Panc1 (cell line): ENCODE data around the gene KCNH3. TPM values are rescaled to one million over a fixed set of nuclear protein-coding genes. Genes with fewer than 3 reads are reported as not detected.

Experiments used
- ATAC-seq: fragments of 200-7000 bp; cut with Tn5 transposase; 2 replicates; pipeline ENCODE4 v1.9.1; 2020; ENCODE audit warnings: mild to moderate bottlenecking, moderate library complexity
- BruUV-seq: library from RNA; stranded (reverse); fragments of 400-500 nt; replicated peaks from 2 replicates; lab custom pipeline; 2021; lab: Mats Ljungman, UMichigan
- CTCF ChIA-PET: fragments of 300-600 bp; sonication (Branson Sonifier 250); formaldehyde crosslinking; loops from one replicate; lab custom pipeline; 2022; ENCODE audit warnings: antibody characterized with exemption; lab: Charles Lee
- POLR2A ChIA-PET: fragments of 300-600 bp; sonication (Branson Sonifier 250); formaldehyde crosslinking; loops from one replicate; lab custom pipeline; 2022; ENCODE audit warnings: antibody characterized with exemption; lab: Charles Lee
- DNase-seq: peaks from one replicate; pipeline ENCODE4 v3.0.0-alpha.2; 2010; ENCODE audit warnings: low read depth, low spot score
- H3K27ac ChIP-seq: 2 replicates; pipeline ENCODE4 v1.5.1; 2011; ENCODE audit warnings: mild to moderate bottlenecking, low read length, inconsistent platforms
- H3K27me3 ChIP-seq: fragments of 200-500 bp; sonication (Bioruptor generic); 2 replicates; pipeline ENCODE4 v1.6.0; 2014; ENCODE audit warnings: low read length, inconsistent platforms; ENCODE audit not compliant: control insufficient read depth, insufficient read depth
- H3K36me3 ChIP-seq: fragments of 200-500 bp; sonication (Bioruptor generic); 2 replicates; pipeline ENCODE4 v1.5.1; 2014; ENCODE audit warnings: inconsistent platforms, mild to moderate bottlenecking, low read length, moderate library complexity; ENCODE audit not compliant: control insufficient read depth, insufficient read depth
- H3K4me1 ChIP-seq: 2 replicates; pipeline ENCODE4 v1.5.1; 2011; ENCODE audit warnings: inconsistent platforms, mild to moderate bottlenecking, low read length, moderate library complexity; ENCODE audit not compliant: control insufficient read depth, insufficient read depth
- H3K4me3 ChIP-seq, 2 experiments: 2 replicates each; pipeline ENCODE4 v1.5.1; 2011 to 2012; ENCODE audit warnings: low read depth in 2 of 2, low read length in 2 of 2, mild to moderate bottlenecking in 2 of 2, inconsistent platforms in 1 of 2, moderate library complexity in 1 of 2
- H3K9me3 ChIP-seq: fragments of 200-500 bp; sonication (Bioruptor generic); 2 replicates; pipeline ENCODE4 v1.5.1; 2014; ENCODE audit warnings: low read depth, mild to moderate bottlenecking, inconsistent platforms, low read length, moderate library complexity; ENCODE audit not compliant: control insufficient read depth, insufficient read depth
- CTCF ChIP-seq: fragments of 450-650 bp; IDR thresholded peaks from 2 replicates; pipeline ENCODE4 v1.5.1; 2017; ENCODE audit warnings: mild to moderate bottlenecking
- POLR2AphosphoS5 ChIP-seq: IDR thresholded peaks from 2 replicates; pipeline ENCODE4 v1.6.1; 2012; ENCODE audit warnings: mild to moderate bottlenecking, low read depth, low read length, moderate library complexity
- REST ChIP-seq, 2 experiments: IDR thresholded peaks; 2 replicates each; pipeline ENCODE4 v1.6.1; 2011 to 2012; ENCODE audit warnings: low read depth in 2 of 2, control low read depth in 1 of 2, low read length in 1 of 2, mild to moderate bottlenecking in 1 of 2, moderate library complexity in 1 of 2; ENCODE audit not compliant: insufficient read depth in 1 of 2
- SIN3A ChIP-seq: IDR thresholded peaks from 2 replicates; pipeline ENCODE4 v1.6.1; 2012; ENCODE audit warnings: low read depth, mild to moderate bottlenecking, low read length, moderate library complexity, borderline replicate concordance; ENCODE audit not compliant: insufficient read depth
- TCF7L2 ChIP-seq: IDR thresholded peaks from 2 replicates; pipeline ENCODE4 v1.6.1; 2011; ENCODE audit warnings: mild to moderate bottlenecking, low read depth, low read length, inconsistent platforms
- in situ Hi-C: cut with HindIII; loops from 2 replicates; pipeline ENCODE4 v1.10.0; 2016; ENCODE audit warnings: low sequenced_read_pairs, low pct_unique_long_range_greater_than_20kb
- intact Hi-C: fragments of 100-400 bp; cut with micrococcal nuclease; formaldehyde crosslinking; loops from one replicate; pipeline ENCODE4 v1.10.0; 2022; ENCODE audit not compliant: unreplicated experiment
- total RNA-seq: library from RNA; stranded (reverse); gene quantifications from one replicate; pipeline ENCODE4 v1.2.1, GENCODE V29; 2021; ENCODE audit not compliant: unreplicated experiment

Gene KCNH3
- total RNA-seq, 1 experiment from 2014 or later, result 0.64 TPM

- Histone ChIP-seq H3K27ac (no peak overlapping the region), H3K4me1 (no peaks in the 10 kb centered on the region), H3K27me3 (no peaks in the 10 kb centered on the region), H3K9me3 (no peaks in the 10 kb centered on the region), H3K4me3 (no peak overlapping the region), H3K36me3 (no peaks in the 10 kb centered on the region)
- in situ Hi-C loops, result no loop called here
- ChIA-PET CTCF (interaction anchor here (0.7 to 2.7 kb wide), 5 partner anchors 15 to 202 kb away, joined by 3 to 19 read pairs (median 3); partner anchors contain the start of gene KCNH3), POLR2A (no interaction called here)
- BruUV-seq, result no TSS peak
- DNase-seq (peak; percentile 47), ATAC-seq (peak; percentile 75)
- intact Hi-C loops, result no loop called here
- TF ChIP-seq REST (IDR thresholded peaks at IDR 0.05; ENCODE audit: insufficient read depth in 1 of 2, low read depth in 2 of 2, low read length in 1 of 2), result no peak
- no peak for TF ChIP-seq SIN3A
- TF ChIP-seq POLR2AphosphoS5, result no peak
- no peak for TF ChIP-seq TCF7L2
- peak; percentile 79 for TF ChIP-seq CTCF
Measured at GRCh38 chr12:49553512-49554088, 14.8 kb downstream of the KCNH3 start.

DNA sequence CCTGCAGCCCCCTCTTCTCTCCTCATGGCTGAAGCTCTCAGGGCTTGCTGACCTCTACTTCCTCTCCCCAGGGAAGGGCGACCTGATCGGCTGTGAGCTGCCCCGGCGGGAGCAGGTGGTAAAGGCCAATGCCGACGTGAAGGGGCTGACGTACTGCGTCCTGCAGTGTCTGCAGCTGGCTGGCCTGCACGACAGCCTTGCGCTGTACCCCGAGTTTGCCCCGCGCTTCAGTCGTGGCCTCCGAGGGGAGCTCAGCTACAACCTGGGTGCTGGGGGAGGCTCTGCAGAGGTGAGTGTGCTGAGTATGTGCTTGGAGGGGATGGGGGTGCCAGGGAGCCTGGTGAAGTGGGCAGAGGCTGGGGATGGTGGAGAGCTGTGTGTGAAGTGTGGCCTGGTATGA lies 15.4 kb downstream of the KCNH3 start:
- Histone ChIP-seq H3K4me3 (no peak overlapping the region), H3K27me3 (no peaks in the 10 kb centered on the region), H3K27ac (no peak overlapping the region), H3K36me3 (no peaks in the 10 kb centered on the region; the same call in 1 of the 2 replicates), H3K9me3 (no peaks in the 10 kb centered on the region), H3K4me1 (no peaks in the 10 kb centered on the region)
- in situ Hi-C loops, result no loop called here
- CTCF ChIA-PET, result interaction anchor here (0.7 to 2.7 kb wide), 4 partner anchors 15 to 222 kb away, joined by 3 to 19 read pairs (median 6); partner anchors contain the start of gene KCNH3
- TF ChIP-seq POLR2AphosphoS5, result no peak
- no peak for TF ChIP-seq REST (IDR thresholded peaks at IDR 0.05; ENCODE audit: insufficient read depth in 1 of 2, low read depth in 2 of 2, low read length in 1 of 2)
- no peak for TF ChIP-seq TCF7L2
- POLR2A ChIA-PET, result interaction anchor here (0.5 kb wide), 1 partner anchor 197 kb away, joined by 3 read pairs; no protein-coding TSS in a partner anchor
- intact Hi-C loops, result no loop called here
- DNase-seq, result no peak
- no peak for ATAC-seq
- no TSS peak for BruUV-seq
